Stimulated activated naive CD8-positive, alpha-beta T cell treated with anti-CD3 and anti-CD28 coated beads, Interleukin-15, amount 100 ng/mL, for 72 hours (primary cell): Measurements from ENCODE around the gene PASK.

ENCODE experiments used
- ATAC-seq: fragments of 150-1000 bp; cut with Tn5 transposase; 2 replicates; pipeline ENCODE4 v1.10.0; 2021; ENCODE audit warnings: mild to moderate bottlenecking, moderate library complexity
- DNase-seq, 2 donors: peaks; one replicate each; pipeline ENCODE4 v3.0.0; 2021 to 2022
- H3K27ac Mint-ChIP-seq, 2 donors: one replicate each; pipeline ENCODE4 v1.8.0; 2022; ENCODE audit warnings: mild to moderate bottlenecking in 2 of 2, mixed read lengths in 2 of 2, moderate library complexity in 2 of 2
- H3K27me3 Mint-ChIP-seq: one replicate; pipeline ENCODE4 v1.8.0; 2022; ENCODE audit warnings: mixed read lengths
- H3K4me1 Mint-ChIP-seq: one replicate; pipeline ENCODE4 v1.8.0; 2022; ENCODE audit warnings: mild to moderate bottlenecking, mixed read lengths
- H3K4me3 Mint-ChIP-seq, 2 donors: one replicate each; pipeline ENCODE4 v1.8.0; 2022; ENCODE audit warnings: mild to moderate bottlenecking in 2 of 2, mixed read lengths in 2 of 2, moderate library complexity in 1 of 2
- H3K9me3 Mint-ChIP-seq, 2 donors: one replicate each; pipeline ENCODE4 v1.8.0; 2022; ENCODE audit warnings: mixed read lengths in 2 of 2

The PASK gene

GRCh38 chr2:241067501-241068135 is 81.7 kb downstream of the PASK start:
- ATAC-seq (no peak), DNase-seq (peak in 1 of 2 donors; percentile 7)
- Mint-ChIP-seq H3K27ac (peak overlapping the region in 1 of 2 donors; percentile 54), H3K9me3 (no peaks in the 10 kb centered on the region), H3K27me3 (no peaks in the 10 kb centered on the region), H3K4me3 (no peak overlapping the region), H3K4me1 (peaks cover 15% of the 10 kb centered on the region)

GRCh38 chr2:241066893-241067341 is 82.4 kb downstream of the PASK start:
- no peak for DNase-seq
- H3K27ac Mint-ChIP-seq, result peak overlapping the region in 1 of 2 donors; percentile 7
- peaks cover 15% of the 10 kb centered on the region for H3K4me1 Mint-ChIP-seq
- H3K27me3 Mint-ChIP-seq, result no peaks in the 10 kb centered on the region
- ATAC-seq, result no peak
- H3K4me3 Mint-ChIP-seq, result no peak overlapping the region
- H3K9me3 Mint-ChIP-seq, result no peaks in the 10 kb centered on the region

- DNase-seq (no peak), ATAC-seq (no peak)
- Mint-ChIP-seq H3K27ac (peak overlapping the region in 1 of 2 donors; percentile 84), H3K27me3 (no peaks in the 10 kb centered on the region), H3K4me1 (peaks cover 15% of the 10 kb centered on the region), H3K9me3 (no peaks in the 10 kb centered on the region), H3K4me3 (no peak overlapping the region)
Measured at GRCh38 chr2:241066171-241066892, 82.9 kb downstream of the PASK start.

- Mint-ChIP-seq H3K4me1 (peaks cover 15% of the 10 kb centered on the region), H3K27ac (no peak overlapping the region), H3K27me3 (no peaks in the 10 kb centered on the region), H3K9me3 (no peaks in the 10 kb centered on the region), H3K4me3 (no peak overlapping the region)
- DNase-seq, result no peak
- ATAC-seq, result no peak
Measured at GRCh38 chr2:241065355-241065803, 83.9 kb downstream of the PASK start.

GRCh38 chr2:241064802-241065354 is 84.4 kb downstream of the PASK start:
- ATAC-seq (no peak), DNase-seq (no peak)
- Mint-ChIP-seq H3K4me3 (peak overlapping the region in 1 of 2 donors; percentile 15), H3K27ac (no peak overlapping the region), H3K27me3 (no peaks in the 10 kb centered on the region), H3K9me3 (no peaks in the 10 kb centered on the region), H3K4me1 (peaks cover 15% of the 10 kb centered on the region)

- Mint-ChIP-seq H3K9me3 (no peaks in the 10 kb centered on the region), H3K27me3 (no peaks in the 10 kb centered on the region), H3K4me3 (peak overlapping the region; percentile 73 to 80), H3K4me1 (peaks cover 15% of the 10 kb centered on the region), H3K27ac (peak overlapping the region; percentile 30 to 94)
- DNase-seq (peak in 1 of 2 donors; percentile 53), ATAC-seq (peak; percentile 79)
Measured at GRCh38 chr2:241064008-241064801, 85.1 kb downstream of the PASK start.

- ATAC-seq, result peak; percentile 40
- H3K4me1 Mint-ChIP-seq, result peaks cover 15% of the 10 kb centered on the region
- H3K27ac Mint-ChIP-seq, result peak overlapping the region in 1 of 2 donors; percentile 89
- peak in 1 of 2 donors; percentile 9 for DNase-seq
- H3K27me3 Mint-ChIP-seq, result no peaks in the 10 kb centered on the region
- peak overlapping the region; percentile 73 to 80 for H3K4me3 Mint-ChIP-seq
- H3K9me3 Mint-ChIP-seq, result no peaks in the 10 kb centered on the region
Measured at GRCh38 chr2:241063587-241063986, 85.7 kb downstream of the PASK start.

GRCh38 chr2:241063093-241063551 is 86.2 kb downstream of the PASK start:
- DNase-seq (no peak), ATAC-seq (no peak)
- H3K9me3 Mint-ChIP-seq, result no peaks in the 10 kb centered on the region
- no peaks in the 10 kb centered on the region for H3K27me3 Mint-ChIP-seq
- H3K4me3 Mint-ChIP-seq, result no peak overlapping the region
- no peak overlapping the region for H3K27ac Mint-ChIP-seq
- H3K4me1 Mint-ChIP-seq, result peaks cover 15% of the 10 kb centered on the region

- no peak overlapping the region for H3K4me3 Mint-ChIP-seq
- no peaks in the 10 kb centered on the region for H3K9me3 Mint-ChIP-seq
- no peak for ATAC-seq
- H3K27me3 Mint-ChIP-seq, result no peaks in the 10 kb centered on the region
- H3K4me1 Mint-ChIP-seq, result peaks cover 15% of the 10 kb centered on the region
- no peak for DNase-seq
- no peak overlapping the region for H3K27ac Mint-ChIP-seq
Measured at GRCh38 chr2:241062389-241063092, 86.7 kb downstream of the PASK start.

GRCh38 chr2:241061275-241061674 is 88.0 kb downstream of the PASK start:
- ATAC-seq (no peak), DNase-seq (no peak)
- no peak overlapping the region for H3K27ac Mint-ChIP-seq
- H3K9me3 Mint-ChIP-seq, result no peaks in the 10 kb centered on the region
- no peaks in the 10 kb centered on the region for H3K27me3 Mint-ChIP-seq
- peaks cover 15% of the 10 kb centered on the region for H3K4me1 Mint-ChIP-seq
- H3K4me3 Mint-ChIP-seq, result no peak overlapping the region
